Esophagus squamous epithelium (tissue), 4 donors: ENCODE measurements around the gene CECR2.

Experiments used
- POLR2A ChIP-seq, 4 donors: fragments of 450-650 bp; IDR thresholded peaks; one replicate each; pipeline ENCODE4 v1.6.1; 2017; ENCODE audit warnings: antibody characterized with exemption in 4 of 4, mild to moderate bottlenecking in 4 of 4, moderate library complexity in 3 of 4
- TF ChIP-seq, protein P1 (sequence below), 6 experiments: fragments of 450-650 bp in 4 of 6; fragments of 200-600 bp in 2 of 6; sonication (generic) in 2 of 6; IDR thresholded peaks; one replicate each; pipeline ENCODE4 v1.5.1; 2016 to 2019; ENCODE audit warnings: antibody characterized with exemption in 6 of 6, mild to moderate bottlenecking in 4 of 6, moderate library complexity in 4 of 6

- TF ChIP-seq, protein P1, sequence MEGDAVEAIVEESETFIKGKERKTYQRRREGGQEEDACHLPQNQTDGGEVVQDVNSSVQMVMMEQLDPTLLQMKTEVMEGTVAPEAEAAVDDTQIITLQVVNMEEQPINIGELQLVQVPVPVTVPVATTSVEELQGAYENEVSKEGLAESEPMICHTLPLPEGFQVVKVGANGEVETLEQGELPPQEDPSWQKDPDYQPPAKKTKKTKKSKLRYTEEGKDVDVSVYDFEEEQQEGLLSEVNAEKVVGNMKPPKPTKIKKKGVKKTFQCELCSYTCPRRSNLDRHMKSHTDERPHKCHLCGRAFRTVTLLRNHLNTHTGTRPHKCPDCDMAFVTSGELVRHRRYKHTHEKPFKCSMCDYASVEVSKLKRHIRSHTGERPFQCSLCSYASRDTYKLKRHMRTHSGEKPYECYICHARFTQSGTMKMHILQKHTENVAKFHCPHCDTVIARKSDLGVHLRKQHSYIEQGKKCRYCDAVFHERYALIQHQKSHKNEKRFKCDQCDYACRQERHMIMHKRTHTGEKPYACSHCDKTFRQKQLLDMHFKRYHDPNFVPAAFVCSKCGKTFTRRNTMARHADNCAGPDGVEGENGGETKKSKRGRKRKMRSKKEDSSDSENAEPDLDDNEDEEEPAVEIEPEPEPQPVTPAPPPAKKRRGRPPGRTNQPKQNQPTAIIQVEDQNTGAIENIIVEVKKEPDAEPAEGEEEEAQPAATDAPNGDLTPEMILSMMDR (IDR thresholded peaks at IDR 0.05): no peak
- TF ChIP-seq POLR2A (IDR thresholded peaks at IDR 0.05): no peak
Observed at GRCh38 chr22:17492247-17492646, 123.0 kb downstream of the CECR2 start.
